Activated T-cell treated with anti-CD3 and anti-CD28 coated beads, Interleukin-2, amount 50 U/mL, for 24 hours (primary cell): ENCODE measurements around the gene FAM200A.
"Not testable (repeated sequence)": the region's sequence is repeated elsewhere in the genome, so short reads cannot be mapped to it uniquely, and the experiment has no call there.

Experiments
- DNase-seq: peaks from one replicate; pipeline ENCODE4 v3.0.0-alpha.2; 2020
- H3K27ac Mint-ChIP-seq: 2 replicates; pipeline ENCODE4 v1.8.0; 2020; ENCODE audit warnings: mild to moderate bottlenecking, mixed read lengths
- H3K27me3 Mint-ChIP-seq: 2 replicates; pipeline ENCODE4 v1.8.0; 2020; ENCODE audit warnings: mixed read lengths
- H3K36me3 Mint-ChIP-seq: 2 replicates; pipeline ENCODE4 v1.8.0; 2020; ENCODE audit warnings: low read depth, mixed read lengths
- H3K4me1 Mint-ChIP-seq: 2 replicates; pipeline ENCODE4 v1.8.0; 2020; ENCODE audit warnings: low read depth, mixed read lengths
- H3K4me3 Mint-ChIP-seq: 2 replicates; pipeline ENCODE4 v1.8.0; 2020; ENCODE audit warnings: mild to moderate bottlenecking, moderate library complexity, mixed read lengths
- H3K9me3 Mint-ChIP-seq: 2 replicates; pipeline ENCODE4 v1.8.0; 2020; ENCODE audit warnings: mixed read lengths

The FAM200A gene

GRCh38 chr7:99551767-99552463 lies at the start of gene FAM200A:
TSS of gene FAM200A (minus strand) at chr7:99552114. CDS start at chr7:99548407, 3,707 bp downstream.
- Mint-ChIP-seq H3K27me3 (no peaks in the 10 kb centered on the region), H3K36me3 (peaks cover 79% of the 10 kb centered on the region), H3K27ac (peak within 1 kb of the TSS; percentile 79), H3K4me1 (peaks cover 36% of the 10 kb centered on the region), H3K9me3 (peaks cover 4% of the 10 kb centered on the region), H3K4me3 (peak within 1 kb of the TSS; percentile 94)
- DNase-seq, result peak; percentile 88

GRCh38 chr7:99599836-99600235 lies 47.9 kb upstream of the FAM200A start:
- Mint-ChIP-seq H3K36me3 (no peaks in the 10 kb centered on the region), H3K27ac (no peak overlapping the region), H3K27me3 (no peaks in the 10 kb centered on the region), H3K9me3 (no peaks in the 10 kb centered on the region), H3K4me3 (no peak overlapping the region), H3K4me1 (no peaks in the 10 kb centered on the region)
- no peak for DNase-seq

- no peaks in the 10 kb centered on the region for H3K36me3 Mint-ChIP-seq
- H3K27ac Mint-ChIP-seq, result no peak within 1 kb of the TSS
- H3K4me3 Mint-ChIP-seq, result no peak within 1 kb of the TSS
- no peaks in the 10 kb centered on the region for H3K9me3 Mint-ChIP-seq
- DNase-seq, result no peak
- no peaks in the 10 kb centered on the region for H3K4me1 Mint-ChIP-seq
- H3K27me3 Mint-ChIP-seq, result no peaks in the 10 kb centered on the region
Observed at GRCh38 chr7:99597762-99598501, 46.0 kb upstream of the FAM200A start, which contains the start of gene TMEM225B. TSS of gene TMEM225B (plus strand) at chr7:99598267. CDS start at chr7:99604389, 6,122 bp downstream.

- Mint-ChIP-seq H3K4me1 (no peaks in the 10 kb centered on the region), H3K4me3 (no peak overlapping the region), H3K36me3 (no peaks in the 10 kb centered on the region), H3K9me3 (no peaks in the 10 kb centered on the region), H3K27me3 (no peaks in the 10 kb centered on the region), H3K27ac (no peak overlapping the region)
- DNase-seq, result no peak
Observed at GRCh38 chr7:99596408-99596955, 44.6 kb upstream of the FAM200A start.

- no peak for DNase-seq
- H3K9me3 Mint-ChIP-seq, result no peaks in the 10 kb centered on the region
- no peak overlapping the region for H3K27ac Mint-ChIP-seq
- no peak overlapping the region for H3K4me3 Mint-ChIP-seq
- no peaks in the 10 kb centered on the region for H3K27me3 Mint-ChIP-seq
- no peaks in the 10 kb centered on the region for H3K4me1 Mint-ChIP-seq
- no peaks in the 10 kb centered on the region for H3K36me3 Mint-ChIP-seq
Observed at GRCh38 chr7:99594948-99595745, 43.2 kb upstream of the FAM200A start.

GRCh38 chr7:99588868-99589267 lies 37.0 kb upstream of the FAM200A start:
- no peak overlapping the region for H3K4me3 Mint-ChIP-seq

GRCh38 chr7:99580778-99581332 lies 28.9 kb upstream of the FAM200A start:
- Mint-ChIP-seq H3K4me1 (peaks cover 20% of the 10 kb centered on the region), H3K4me3 (peak overlapping the region; percentile 77), H3K27ac (peak overlapping the region; percentile 89)
- DNase-seq, H3K27me3 Mint-ChIP-seq, H3K9me3 Mint-ChIP-seq, H3K36me3 Mint-ChIP-seq: not testable (repeated sequence)

More at GRCh38 chr7:99588868-99589267, 37.0 kb upstream of the FAM200A start:
- Mint-ChIP-seq H3K27me3 (no peaks in the 10 kb centered on the region), H3K27ac (no peak overlapping the region), H3K9me3 (no peaks in the 10 kb centered on the region), H3K36me3 (no peaks in the 10 kb centered on the region), H3K4me1 (no peaks in the 10 kb centered on the region)
- DNase-seq, result no peak

GRCh38 chr7:99579956-99580777 lies 28.3 kb upstream of the FAM200A start:
- Mint-ChIP-seq H3K36me3 (peaks cover 5% of the 10 kb centered on the region), H3K27me3 (no peaks in the 10 kb centered on the region), H3K4me1 (peaks cover 20% of the 10 kb centered on the region), H3K4me3 (peak overlapping the region; percentile 77), H3K27ac (peak overlapping the region; percentile 89), H3K9me3 (no peaks in the 10 kb centered on the region)
- peak; percentile 77 for DNase-seq

GRCh38 chr7:99579281-99579955 lies 27.5 kb upstream of the FAM200A start:
- Mint-ChIP-seq H3K27ac (peak overlapping the region; percentile 52), H3K9me3 (no peaks in the 10 kb centered on the region), H3K27me3 (no peaks in the 10 kb centered on the region), H3K36me3 (peaks cover 11% of the 10 kb centered on the region), H3K4me1 (peaks cover 20% of the 10 kb centered on the region), H3K4me3 (peak overlapping the region; percentile 77)
- DNase-seq, result no peak

GRCh38 chr7:99576251-99576650 lies 24.3 kb upstream of the FAM200A start:
- H3K27ac Mint-ChIP-seq, result no peak overlapping the region
- H3K36me3 Mint-ChIP-seq, result peaks cover 39% of the 10 kb centered on the region
- no peaks in the 10 kb centered on the region for H3K9me3 Mint-ChIP-seq
- H3K27me3 Mint-ChIP-seq, result no peaks in the 10 kb centered on the region
- DNase-seq, result no peak
- peaks cover 19% of the 10 kb centered on the region for H3K4me1 Mint-ChIP-seq
- no peak overlapping the region for H3K4me3 Mint-ChIP-seq

GRCh38 chr7:99573257-99573656 lies 21.3 kb upstream of the FAM200A start:
- Mint-ChIP-seq H3K27me3 (no peaks in the 10 kb centered on the region), H3K27ac (peak overlapping the region; percentile 12), H3K36me3 (peaks cover 66% of the 10 kb centered on the region)

GRCh38 chr7:99571768-99572167 lies 19.9 kb upstream of the FAM200A start:
- no peaks in the 10 kb centered on the region for H3K4me1 Mint-ChIP-seq
- DNase-seq, result no peak
- peak overlapping the region; percentile 12 for H3K27ac Mint-ChIP-seq
- H3K4me3 Mint-ChIP-seq, result no peak overlapping the region
- H3K27me3 Mint-ChIP-seq, result no peaks in the 10 kb centered on the region
- peaks cover 74% of the 10 kb centered on the region for H3K36me3 Mint-ChIP-seq
- H3K9me3 Mint-ChIP-seq, result no peaks in the 10 kb centered on the region

More at GRCh38 chr7:99573257-99573656, 21.3 kb upstream of the FAM200A start:
- DNase-seq, result no peak
- no peak overlapping the region for H3K4me3 Mint-ChIP-seq
- H3K9me3 Mint-ChIP-seq, result no peaks in the 10 kb centered on the region
- peaks cover 3% of the 10 kb centered on the region for H3K4me1 Mint-ChIP-seq

GRCh38 chr7:99568770-99569169 lies 16.9 kb upstream of the FAM200A start:
- peaks cover 13% of the 10 kb centered on the region for H3K4me1 Mint-ChIP-seq
- H3K27me3 Mint-ChIP-seq, DNase-seq, H3K4me3 Mint-ChIP-seq, H3K9me3 Mint-ChIP-seq: not testable (repeated sequence)
- H3K27ac Mint-ChIP-seq, result peak overlapping the region; percentile 26
- H3K36me3 Mint-ChIP-seq, result peaks cover 86% of the 10 kb centered on the region
